Endometrial microvascular endothelial cells (primary cell): ENCODE results near the gene CLEC17A. TPM values are rescaled to one million over a fixed set of nuclear protein-coding genes. Genes with fewer than 3 reads are reported as not detected.
"Not testable (repeated sequence)": the region's sequence is repeated elsewhere in the genome, so short reads cannot be mapped to it uniquely, and the experiment has no call there.

Experiments
- in situ Hi-C: cut with HindIII; loops from 2 replicates; pipeline ENCODE4 v1.10.0; 2017; ENCODE audit warnings: low sequenced_read_pairs, low pct_unique_long_range_greater_than_20kb; ENCODE audit errors: inconsistent ontology term
- total RNA-seq: library from RNA; depleted of rRNA; stranded (reverse); fragments of >200 nt; gene quantifications from one replicate; pipeline ENCODE4 v1.2.3, GENCODE V29; 2015; ENCODE audit errors: inconsistent ontology term

CLEC17A gene
- total RNA-seq, 1 donor from 2014 or later: not detected

GRCh38 chr19:14556662-14557188, 26.2 kb upstream of the CLEC17A start:
- in situ Hi-C loops: no loop called here

- in situ Hi-C loops: no loop called here
Observed at GRCh38 chr19:14558370-14559066, 24.4 kb upstream of the CLEC17A start.

GRCh38 chr19:14559916-14560775, 22.7 kb upstream of the CLEC17A start:
- in situ Hi-C loops: no loop called here

GRCh38 chr19:14560776-14561108, 22.1 kb upstream of the CLEC17A start:
- in situ Hi-C loops: no loop called here

GRCh38 chr19:14561249-14561648, 21.6 kb upstream of the CLEC17A start:
- in situ Hi-C loops: no loop called here

GRCh38 chr19:14561847-14562351, 21.0 kb upstream of the CLEC17A start:
- in situ Hi-C loops: no loop called here

GRCh38 chr19:14562660-14563589, 20.0 kb upstream of the CLEC17A start:
- in situ Hi-C loops: no loop called here

- in situ Hi-C loops: no loop called here
Observed at GRCh38 chr19:14563590-14563926, 19.3 kb upstream of the CLEC17A start.

GRCh38 chr19:14563989-14564651, 18.8 kb upstream of the CLEC17A start:
- in situ Hi-C loops: no loop called here

GRCh38 chr19:14564652-14565297, 18.1 kb upstream of the CLEC17A start:
- in situ Hi-C loops: not testable (repeated sequence)

GRCh38 chr19:14565298-14565679, 17.6 kb upstream of the CLEC17A start:
- in situ Hi-C loops: no loop called here

GRCh38 chr19:14565765-14566711, 16.8 kb upstream of the CLEC17A start:
- in situ Hi-C loops: no loop called here

GRCh38 chr19:14566712-14567077, 16.2 kb upstream of the CLEC17A start:
- in situ Hi-C loops: no loop called here

- in situ Hi-C loops: no loop called here
Observed at GRCh38 chr19:14567079-14567478, 15.8 kb upstream of the CLEC17A start.

- in situ Hi-C loops: no loop called here
Observed at GRCh38 chr19:14570864-14571527, 11.9 kb upstream of the CLEC17A start.

- in situ Hi-C loops: no loop called here
Observed at GRCh38 chr19:14571695-14572490, 11.0 kb upstream of the CLEC17A start, which contains the start of gene NDUFB7. NDUFB7 (minus strand) TSS chr19:14572066; CDS start chr19:14572000, 66 bp downstream.
